CD4-positive, alpha-beta T cell treated with Interleukin-4 for 1 hour (primary cell): ENCODE results near the gene CCDC93.

ENCODE experiments used
- DNase-seq, 2 donors: peaks; one replicate each; pipeline ENCODE4 v3.0.0-alpha.2; 2020 to 2022

The CCDC93 gene

DNA sequence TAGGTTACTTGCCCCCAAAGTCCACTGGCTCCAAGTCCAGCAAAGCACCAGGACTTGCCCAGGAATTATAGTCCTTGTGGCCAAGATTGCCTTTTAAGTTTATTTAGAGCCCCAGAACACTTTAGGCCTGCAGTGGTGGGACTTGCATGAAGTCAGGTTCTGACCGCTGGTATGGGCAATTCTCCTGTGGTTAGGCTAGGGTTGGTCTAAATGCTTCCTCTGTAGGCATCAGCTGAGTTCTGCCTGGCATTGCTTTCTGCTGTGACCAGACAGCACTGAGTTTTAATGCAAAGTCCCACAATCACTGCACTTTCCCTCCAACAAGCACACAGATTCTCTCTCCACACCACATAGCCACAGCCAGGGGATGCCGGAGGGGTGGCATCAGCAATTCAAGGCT, 134.9 kb downstream of the CCDC93 start:
- DNase-seq, result no peak

DNA sequence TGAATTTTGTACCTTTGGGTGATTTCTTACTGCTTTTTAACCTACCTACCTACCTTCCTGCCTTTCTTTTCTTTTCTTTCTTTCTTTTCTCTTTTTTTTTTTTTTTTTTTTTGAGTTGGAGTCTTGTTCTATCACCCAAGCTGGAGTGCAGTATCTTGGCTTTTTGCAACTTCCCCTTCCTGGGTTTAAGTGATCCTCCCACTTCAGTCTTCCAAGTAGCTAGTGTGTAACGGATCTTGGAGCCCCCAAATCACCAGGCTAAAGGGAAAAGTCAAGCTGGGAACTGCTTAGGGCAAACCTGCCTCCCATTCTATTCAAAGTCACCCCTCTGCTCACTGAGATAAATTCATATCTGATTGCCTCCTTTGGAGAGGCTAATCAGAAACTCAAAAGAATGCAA, 138.1 kb downstream of the CCDC93 start:
- DNase-seq, result no peak
